GM19452 (cell line): ENCODE measurements around the gene GDPD3.

Experiments
- ATAC-seq: cut with Tn5 transposase; IDR thresholded peaks from one replicate; pipeline ENCODE4 v1.9.1; 2021; ENCODE audit not compliant: unreplicated experiment

GDPD3 gene

DNA sequence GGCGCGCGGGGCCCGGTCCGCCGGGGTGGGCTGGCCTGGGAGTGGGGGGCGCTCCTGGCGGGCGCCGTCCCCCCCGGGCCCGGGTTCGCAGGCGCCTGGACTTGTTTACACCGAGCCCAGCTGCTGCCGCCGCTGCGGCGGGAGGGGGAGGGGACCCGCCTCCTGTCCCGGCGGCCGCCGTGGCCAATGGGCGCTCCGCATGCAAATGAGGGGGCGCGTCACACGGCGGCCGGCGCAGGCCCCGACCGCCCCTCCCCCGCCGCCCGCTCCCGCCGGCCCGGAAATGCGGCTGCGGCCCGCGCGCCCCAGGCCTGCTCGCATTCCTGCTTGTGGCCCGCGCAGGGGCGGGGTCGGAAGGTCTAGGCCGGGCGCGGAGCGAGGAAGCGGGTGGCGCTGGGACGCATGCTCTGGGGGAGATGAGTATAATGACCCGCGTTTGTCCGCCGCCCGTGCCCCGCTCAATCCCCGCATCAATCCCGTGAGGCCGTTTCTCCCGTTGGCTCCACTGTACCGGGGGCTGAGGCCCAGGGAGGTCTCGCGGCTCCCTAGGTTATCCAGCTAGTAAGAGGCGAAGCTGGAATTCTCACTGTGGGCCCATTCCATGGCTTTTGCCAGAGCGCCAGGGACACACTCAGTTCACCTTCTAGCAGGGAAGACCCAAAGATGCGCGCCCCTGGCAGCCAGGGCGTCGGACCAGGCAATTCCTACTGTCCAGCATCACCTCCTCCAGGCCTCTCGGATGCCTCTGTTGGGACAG lies 17.1 kb downstream of the GDPD3 start, which contains the start of gene YPEL3:
Gene YPEL3 (minus strand): TSS at position 109 of the 757 bp plus-strand sequence. CDS start 731 bp downstream, outside the sequence.
- no peak for ATAC-seq

DNA sequence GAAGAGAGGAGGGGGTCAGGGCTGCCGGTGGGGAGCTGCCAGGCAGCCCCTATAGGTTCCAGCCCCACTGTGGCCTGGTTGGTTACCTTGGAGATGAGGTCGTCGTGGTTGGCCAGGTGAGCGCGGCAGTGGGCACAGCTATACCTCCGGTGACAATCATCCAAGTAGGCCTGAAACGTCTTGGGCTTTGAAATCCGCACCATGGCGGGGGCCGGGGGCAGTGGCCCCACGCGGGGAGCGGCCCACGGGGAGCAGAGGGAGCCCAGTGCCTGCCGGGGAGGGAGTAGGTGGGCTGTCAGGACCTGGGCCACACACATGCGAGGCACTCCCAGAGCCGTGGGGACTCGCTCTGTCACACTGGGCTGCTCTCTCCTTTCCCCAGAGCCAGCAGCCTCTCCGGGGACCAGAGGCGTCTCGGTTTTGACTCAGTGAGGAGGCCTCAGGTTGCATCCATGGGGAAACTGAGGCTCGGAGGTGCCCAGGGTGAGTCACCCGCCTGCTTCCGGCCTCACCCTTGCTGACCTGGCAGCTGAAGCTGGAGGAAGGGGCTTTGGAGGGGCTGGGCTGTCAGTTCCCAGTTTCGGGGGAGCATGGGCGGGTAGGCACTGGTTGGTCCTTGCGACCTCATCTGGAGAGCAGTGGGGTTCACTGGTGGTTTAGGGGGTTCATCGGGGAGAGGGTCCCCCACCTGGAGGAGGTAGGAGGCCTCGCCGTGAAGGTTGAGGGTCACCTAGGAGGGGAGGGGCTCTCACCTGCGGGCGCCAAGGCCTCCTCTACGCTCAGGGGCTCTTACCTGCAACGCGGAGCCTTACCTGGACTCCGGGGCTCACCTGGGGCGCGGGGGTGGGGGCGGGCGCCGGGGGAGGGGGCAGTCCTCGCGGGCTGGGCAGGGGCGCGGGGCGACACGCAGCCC lies 17.9 kb downstream of the GDPD3 start:
- ATAC-seq, result no peak

DNA sequence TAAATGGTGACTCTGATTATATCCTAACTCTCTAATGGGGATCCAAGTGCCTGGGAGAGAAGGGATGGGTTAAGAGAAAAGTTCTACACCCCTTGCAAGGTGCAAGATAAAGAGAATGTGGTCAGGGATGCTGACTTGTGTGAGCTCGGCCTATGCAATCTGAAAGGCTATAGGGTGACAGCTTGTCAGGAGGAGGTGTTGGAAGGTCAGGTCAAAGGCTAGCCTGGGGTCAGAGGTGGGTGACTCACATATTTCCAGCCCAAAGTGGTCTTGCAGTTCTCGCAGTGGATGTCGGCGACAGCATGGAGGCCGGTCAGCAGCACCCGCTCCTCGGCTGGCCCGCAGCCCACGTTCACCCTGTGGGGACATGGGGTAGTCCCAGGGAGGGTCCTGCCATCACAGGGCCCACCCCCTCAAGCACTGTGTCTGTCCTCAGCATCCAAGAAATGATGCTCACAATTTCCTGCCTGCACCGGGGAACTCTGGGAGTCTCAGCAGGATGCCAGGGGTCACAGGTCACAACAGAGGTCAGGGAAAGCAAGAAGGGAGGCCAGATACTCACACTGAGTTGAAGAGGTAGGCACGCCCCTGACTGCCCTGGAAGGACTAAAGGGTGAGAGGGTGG lies 18.7 kb downstream of the GDPD3 start:
- ATAC-seq, result no peak

DNA sequence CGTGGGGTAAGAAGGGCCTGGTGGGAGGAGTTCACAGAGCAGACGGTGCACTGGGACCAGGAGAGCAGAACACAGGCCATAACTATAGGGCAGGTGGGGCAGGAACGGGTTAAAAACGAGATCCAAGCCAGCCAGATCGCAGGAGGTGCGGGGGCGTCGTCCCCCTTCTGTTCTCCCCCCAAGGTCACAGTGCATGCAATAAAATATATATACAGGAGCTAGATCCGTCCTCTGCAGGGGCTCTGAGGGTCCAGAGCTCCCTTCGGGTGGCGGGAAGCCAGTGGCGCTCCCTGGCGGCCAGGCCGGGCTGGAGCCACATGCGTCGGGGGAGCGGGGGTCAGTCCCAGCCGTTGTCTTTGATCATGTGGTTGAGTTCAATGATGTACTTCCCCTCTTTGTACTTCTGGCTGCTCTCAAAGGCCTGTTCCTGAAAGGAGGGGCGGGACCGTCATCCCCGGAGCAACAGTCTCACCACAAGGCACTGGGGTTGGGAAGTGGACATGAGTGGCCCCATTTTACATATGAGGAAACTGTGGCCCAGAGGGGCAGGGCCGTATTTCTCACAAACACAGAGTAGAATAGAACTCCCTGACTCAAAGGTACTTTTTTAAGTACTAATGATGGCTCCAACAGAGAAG lies 20.8 kb downstream of the GDPD3 start:
- ATAC-seq, result peak; percentile 47

DNA sequence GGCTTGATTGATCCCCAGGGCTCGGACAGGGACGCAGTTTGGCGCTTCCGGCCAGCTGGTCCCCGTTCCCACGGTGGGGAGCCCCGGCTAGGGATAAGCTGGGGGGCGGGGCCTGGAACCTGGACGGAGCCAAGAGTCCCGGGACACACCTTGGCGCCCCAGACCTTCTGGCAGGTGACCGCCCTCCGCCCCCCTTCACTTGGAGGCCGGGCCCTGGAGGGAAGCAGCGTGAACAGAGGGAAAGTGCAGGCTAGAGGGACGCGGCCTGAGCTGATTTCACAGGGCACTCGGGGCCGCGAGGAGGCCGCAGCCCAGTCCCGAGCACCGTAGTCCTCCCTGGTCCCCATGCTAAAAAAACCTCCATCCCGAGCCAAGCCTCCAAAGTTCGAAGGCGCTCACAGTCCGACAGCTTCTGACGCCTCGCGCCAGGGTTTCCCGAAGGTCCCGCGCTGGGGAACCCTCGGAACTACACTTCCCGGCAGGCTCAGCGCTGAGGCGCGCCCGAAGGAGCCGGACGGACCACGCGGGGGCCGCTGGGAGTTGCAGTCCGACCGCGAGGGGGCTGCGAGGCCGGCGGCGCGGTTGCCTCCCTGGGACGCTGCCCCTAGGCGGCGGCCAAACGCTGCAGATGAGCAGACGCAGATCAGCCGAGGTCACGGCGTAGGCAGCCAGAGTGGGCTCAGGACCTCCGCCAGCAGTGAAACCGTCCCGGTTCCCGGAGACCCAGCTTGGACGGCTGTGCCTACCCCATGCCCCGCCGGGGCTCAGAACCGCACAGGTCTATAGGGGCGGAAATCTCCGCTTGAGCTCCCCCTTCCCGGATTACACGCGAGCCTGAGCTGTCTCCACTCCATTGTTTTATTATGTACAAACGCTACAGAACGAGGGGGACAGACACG lies 21.6 kb downstream of the GDPD3 start, which contains the start of gene TBX6:
Gene TBX6 (minus strand): TSS at position 451 of the 899 bp plus-strand sequence. CDS start 731 bp downstream, outside the sequence.
- peak; percentile 69 for ATAC-seq

DNA sequence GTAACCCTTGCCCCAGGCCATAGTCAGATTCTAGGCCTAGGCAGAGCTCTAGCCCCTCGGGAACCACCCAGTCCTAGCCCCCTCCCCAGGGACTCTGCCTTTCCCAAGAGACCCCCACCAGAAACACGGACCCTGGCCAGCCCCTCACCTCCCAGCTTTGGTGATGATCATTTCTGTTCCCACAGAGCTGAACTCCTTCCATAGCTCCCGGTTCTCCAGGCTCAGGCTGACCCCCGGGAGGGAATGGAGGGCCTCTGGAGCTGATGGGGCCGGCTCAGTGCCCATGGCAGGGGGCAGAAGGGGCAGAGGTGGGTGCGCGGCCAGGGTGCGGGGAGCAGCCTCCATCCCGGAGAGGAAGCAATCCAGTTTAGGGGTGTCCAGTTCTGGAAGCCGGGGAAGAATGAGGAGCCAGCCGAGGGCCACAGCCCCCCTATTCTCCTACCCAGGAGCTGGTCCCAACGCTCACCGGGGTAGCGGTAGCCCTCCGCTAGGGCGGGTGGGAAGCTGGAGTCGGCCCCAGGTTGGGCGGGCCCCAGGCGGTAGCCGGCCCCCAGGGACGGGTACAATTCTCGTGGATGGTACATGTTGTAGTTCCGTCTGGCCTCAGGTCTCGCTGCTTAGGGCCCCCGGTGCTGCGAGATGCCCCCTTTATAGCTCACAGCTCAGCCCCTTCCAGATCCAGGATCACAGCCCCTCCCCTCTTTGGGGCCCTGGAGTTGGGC lies 22.6 kb downstream of the GDPD3 start:
- no peak for ATAC-seq

DNA sequence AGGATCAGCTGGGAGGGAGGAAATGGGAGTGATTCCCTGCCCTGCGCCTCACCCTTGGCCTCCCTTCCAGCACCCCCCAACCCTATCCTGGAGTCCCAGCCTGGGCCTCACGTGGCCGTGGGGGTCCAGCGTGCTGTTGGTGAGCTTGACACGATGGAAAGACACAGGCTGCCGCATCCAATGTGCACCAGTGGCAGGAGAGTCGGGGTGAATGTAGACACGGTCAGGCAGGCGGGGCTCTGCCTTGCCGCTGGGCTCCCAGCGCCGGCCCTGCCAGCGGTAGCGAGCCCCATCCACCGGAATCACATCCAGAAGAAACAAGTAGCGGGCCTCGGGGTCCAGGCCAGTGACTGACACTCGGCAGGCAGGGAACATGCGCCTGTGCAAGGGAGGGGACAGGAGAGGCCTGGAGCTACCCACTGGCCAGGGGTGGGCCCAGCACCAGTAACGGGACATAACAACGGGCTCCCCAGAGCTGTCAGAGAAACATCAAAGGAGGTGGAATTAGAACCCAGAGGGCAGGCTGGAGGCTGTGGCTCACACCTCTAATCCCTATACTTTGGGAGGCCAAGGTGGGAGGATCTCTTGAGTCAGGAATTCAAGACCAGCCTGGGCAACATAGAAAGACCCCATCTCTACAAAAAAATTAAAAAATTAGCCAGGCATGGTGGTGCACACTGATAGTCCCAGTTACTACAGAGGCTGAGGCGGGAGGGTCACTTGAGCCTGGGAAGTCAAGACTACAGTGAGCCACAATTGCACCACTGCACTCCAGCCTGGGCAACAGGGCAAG lies 24.3 kb downstream of the GDPD3 start:
- ATAC-seq, result no peak

DNA sequence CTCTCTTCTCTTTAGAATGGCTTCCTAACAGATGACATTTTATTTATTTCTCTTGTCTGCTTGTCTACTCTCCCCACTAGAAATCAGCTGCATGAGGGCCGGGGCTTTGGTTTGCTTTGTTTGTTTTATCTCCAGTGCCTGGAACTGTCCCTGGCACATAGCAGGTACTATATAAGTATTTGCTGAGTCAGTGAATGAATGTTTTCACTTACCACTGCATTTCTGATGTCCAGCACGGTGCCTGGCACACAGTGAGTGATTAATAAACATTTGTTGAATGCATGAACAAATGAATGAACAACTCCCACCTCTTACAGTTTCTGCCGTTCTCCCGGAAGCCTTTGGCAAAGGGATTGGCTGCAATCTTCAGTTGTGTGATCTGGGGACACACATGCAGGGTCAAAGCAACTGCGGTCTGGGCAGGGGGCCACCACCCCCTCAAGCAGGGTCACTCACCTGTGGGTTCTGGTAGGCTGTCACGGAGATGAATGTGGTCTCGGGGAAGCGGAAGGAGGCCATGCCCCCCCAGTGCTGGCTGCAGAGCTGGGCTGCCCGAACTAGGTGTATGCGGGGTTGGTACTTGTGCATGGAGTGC lies 25.0 kb downstream of the GDPD3 start:
- no peak for ATAC-seq

DNA sequence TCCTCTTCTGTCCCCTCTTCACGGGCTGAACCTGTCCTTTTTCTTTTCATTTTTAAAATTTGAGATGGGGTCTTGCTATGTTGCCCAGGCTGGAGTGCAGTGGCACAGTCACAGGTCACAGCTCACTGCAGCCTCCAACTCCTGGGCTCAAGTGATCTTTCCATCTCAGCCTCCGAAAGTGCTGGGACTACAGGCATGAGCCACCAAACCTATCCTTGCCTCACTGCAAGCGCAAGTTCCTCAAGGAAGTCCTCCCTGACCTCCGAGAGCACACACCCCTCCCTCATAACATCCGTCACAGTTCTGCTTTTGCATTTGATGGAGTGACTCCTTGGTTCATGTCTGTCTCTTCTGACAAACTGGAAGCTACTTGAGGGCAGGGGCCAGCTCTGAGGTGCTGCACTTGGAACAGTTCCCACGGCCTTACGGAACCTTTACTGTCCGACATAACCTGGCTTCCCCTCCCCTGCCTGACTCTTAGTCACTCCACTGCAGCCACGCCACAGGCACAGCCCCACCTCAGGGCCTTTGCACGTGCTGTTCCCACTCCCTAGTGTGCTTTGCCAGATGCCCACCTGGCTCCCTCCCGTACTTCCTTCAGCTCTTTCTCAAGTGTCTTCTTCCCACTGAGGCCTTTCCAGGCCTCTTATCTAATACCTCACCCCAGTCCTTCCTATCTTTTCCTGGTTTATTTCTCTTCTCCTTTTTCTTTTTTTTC lies 26.0 kb downstream of the GDPD3 start:
- no peak for ATAC-seq

DNA sequence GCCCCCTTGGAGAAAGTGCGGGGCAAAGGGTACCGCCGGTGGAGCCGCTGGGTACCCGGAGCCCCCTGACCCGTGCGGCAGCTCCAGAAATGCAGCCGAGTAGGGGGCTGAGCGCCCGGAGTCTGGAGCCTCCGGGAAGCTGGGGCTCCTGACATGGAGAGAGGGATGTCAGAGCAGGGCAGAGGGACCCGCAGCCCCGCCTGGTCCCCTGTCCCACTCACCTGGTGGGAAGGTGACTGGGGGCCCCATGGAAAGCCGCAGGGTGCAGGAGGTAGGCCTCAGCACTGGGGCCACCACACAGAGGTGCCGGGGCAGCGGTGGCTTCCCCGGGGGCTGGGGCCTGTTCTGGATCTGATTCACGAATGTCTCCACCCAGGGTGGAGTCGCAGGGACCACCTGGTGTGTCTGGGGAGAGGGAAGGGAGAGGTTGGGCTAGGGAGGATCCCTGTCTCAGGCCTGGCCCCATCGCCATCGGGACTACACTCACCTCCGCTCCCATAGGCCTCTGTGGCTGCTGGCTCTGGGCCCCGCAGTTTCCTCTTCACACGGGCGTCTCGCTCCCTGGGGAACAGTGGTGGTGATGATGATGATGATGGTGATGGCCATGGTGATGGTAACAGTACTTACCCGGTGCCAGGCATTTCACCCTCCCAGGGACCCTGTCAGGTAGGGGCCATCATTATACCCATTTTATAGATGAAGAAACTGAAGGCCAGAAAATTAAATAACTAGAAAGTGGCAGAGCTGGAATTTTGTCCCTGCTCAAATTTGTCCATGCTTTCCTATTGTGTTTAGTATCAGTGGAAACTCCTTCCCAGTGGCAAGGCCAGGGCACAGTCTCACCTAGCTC lies 26.8 kb downstream of the GDPD3 start:
- ATAC-seq, result no peak

DNA sequence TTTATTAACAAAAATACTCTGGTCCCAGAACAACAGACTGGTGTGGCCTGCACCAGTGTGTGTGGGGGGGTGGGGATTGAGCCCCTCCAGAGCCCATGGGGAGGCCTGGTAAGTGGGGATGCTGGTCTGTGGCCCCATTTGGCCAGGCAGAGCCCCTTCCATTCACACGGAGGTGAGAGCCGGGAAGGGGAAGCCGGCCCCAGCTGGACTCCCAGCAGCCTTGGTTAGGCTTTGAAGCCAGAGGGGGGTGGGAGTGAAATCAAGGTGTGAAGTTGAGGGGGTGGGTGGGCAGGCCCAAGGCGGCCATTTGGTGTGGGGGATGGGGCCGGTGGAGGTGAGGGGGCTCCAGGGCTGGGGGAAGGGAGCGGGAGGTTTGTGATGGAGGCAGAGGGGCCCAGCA lies 27.5 kb downstream of the GDPD3 start:
- ATAC-seq, result no peak

DNA sequence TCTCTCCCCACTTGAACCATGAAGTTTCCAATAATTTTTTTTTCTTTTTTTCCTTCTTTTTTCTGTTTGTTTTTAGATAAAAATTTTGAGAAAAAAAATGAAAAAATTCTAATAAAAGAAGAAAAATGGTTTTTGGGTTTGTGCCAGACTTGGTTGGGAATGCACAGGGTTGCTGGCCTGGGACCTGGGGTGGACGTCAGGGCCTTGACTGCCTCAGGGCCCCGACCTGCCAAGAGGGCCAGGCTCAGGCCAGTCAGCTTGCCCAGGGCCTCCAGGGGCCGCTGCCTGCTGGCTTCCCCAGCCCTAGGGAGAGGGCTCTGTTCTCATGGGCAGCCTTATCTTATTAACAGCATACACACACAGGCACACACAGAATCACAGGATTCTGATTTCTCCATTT lies 28.1 kb downstream of the GDPD3 start:
- ATAC-seq, result no peak

DNA sequence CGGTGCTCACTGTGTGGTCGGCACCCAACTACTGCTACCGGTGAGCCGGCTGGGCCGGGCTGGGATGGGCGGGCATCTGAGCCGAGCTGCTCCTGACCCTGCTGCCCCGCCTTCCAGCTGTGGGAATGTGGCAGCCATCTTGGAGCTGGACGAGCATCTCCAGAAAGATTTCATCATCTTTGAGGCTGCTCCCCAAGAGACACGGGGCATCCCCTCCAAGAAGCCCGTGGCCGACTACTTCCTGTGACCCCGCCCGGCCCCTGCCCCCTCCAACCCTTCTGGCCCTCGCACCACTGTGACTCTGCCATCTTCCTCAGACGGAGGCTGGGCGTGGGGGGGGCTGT lies 28.5 kb downstream of the GDPD3 start:
- no peak for ATAC-seq

DNA sequence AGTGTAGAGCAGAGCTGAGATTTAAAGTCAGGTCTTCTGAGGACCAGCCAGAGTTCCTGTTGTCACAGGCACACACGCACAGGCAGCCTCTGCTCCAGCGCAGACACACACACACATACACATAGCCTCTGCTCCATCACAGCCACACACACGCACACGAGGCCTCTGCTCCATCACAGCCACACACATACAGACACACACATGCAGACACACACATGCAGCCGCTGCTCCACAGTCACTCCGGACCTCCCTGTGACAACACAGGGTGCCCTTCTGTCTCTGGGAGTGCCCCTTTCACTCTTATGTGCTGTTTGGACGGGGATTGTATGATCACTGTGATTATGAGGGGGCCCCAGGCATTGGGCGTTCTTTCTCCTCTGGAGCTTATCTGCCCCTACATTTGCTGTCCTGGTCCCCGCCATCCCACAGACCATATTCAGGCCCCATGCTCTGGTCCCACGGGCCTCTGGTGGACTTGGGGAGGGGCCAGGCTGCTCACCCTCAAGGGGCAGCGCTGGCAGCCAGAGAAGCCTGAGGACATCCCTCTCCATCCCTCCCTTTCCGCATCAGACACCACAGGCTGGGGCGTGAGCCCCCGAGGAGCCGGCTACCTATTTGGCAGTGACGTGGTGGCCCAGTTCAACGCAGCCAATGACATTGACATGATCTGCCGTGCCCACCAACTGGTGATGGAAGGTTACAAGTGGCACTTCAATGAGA lies 29.1 kb downstream of the GDPD3 start:
- no peak for ATAC-seq

DNA sequence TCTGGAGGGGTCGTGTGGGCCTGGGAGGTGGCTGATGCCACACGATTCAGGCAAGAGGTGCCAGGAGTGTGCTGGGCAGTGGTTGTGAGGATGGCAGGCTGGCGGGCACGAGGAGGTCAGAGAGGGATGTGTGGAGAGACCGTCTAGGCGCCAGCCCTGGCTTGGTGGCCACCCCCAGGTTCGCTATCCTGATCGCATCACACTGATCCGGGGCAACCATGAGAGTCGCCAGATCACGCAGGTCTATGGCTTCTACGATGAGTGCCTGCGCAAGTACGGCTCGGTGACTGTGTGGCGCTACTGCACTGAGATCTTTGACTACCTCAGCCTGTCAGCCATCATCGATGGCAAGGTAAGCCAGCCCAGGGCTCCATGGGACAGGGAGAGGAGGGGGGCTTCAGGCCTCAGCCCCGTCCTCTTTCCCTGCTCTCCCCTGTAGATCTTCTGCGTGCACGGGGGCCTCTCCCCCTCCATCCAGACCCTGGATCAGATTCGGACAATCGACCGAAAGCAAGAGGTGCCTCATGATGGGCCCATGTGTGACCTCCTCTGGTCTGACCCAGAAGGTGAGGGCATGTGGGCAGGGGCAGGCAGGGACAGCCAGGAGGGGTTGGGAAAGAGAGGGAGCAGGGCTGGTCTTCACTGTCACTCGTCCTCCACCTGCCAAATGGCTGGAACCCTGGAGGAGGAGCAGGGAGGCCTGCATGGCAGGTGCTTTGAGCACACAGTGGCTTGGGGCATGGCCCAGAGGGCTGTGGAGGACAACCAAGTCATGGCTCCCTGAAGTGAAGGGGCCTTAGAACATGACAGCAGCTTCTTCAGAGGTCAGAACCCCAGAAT lies 29.9 kb downstream of the GDPD3 start:
- no peak for ATAC-seq
